Mucosa of descending colon (tissue), 3 donors: Measurements from ENCODE around the gene DPP8. TPM values are rescaled to one million over a fixed set of nuclear protein-coding genes. Genes with fewer than 3 reads are reported as not detected.
A peak's percentile ranks its signal among the peaks of the same experiment; 100 is the strongest.

Experiments used
- ATAC-seq: fragments of 200-7000 bp; cut with Tn5 transposase; one replicate; pipeline ENCODE4 v1.9.1; 2020; ENCODE audit warnings: mild to moderate bottlenecking, moderate library complexity
- DNase-seq, 3 donors: peaks; one replicate each; pipeline ENCODE4 v3.0.0-alpha.2; 2020
- H3K36me3 ChIP-seq: fragments of 200-600 bp; one replicate; pipeline ENCODE4 v1.8.0; 2021; ENCODE audit warnings: low read depth, mild to moderate bottlenecking
- H3K4me1 ChIP-seq: fragments of 200-600 bp; one replicate; pipeline ENCODE4 v1.8.0; 2021; ENCODE audit warnings: low read depth, mild to moderate bottlenecking
- H3K4me3 ChIP-seq: fragments of 200-600 bp; one replicate; pipeline ENCODE4 v1.8.0; 2021; ENCODE audit warnings: mild to moderate bottlenecking
- H3K9me3 ChIP-seq: fragments of 200-600 bp; one replicate; pipeline ENCODE4 v1.8.0; 2021; ENCODE audit warnings: mild to moderate bottlenecking
- CTCF ChIP-seq: fragments of 200-600 bp; IDR thresholded peaks from one replicate; pipeline ENCODE4 v1.8.0; 2022; ENCODE audit warnings: antibody characterized with exemption, mild to moderate bottlenecking
- intact Hi-C, 2 donors: fragments of 100-400 bp; cut with DNase I in 1 of 2; cut with micrococcal nuclease in 1 of 2; formaldehyde crosslinking; loops; one replicate each; pipeline versions ENCODE4 v1.11.0 to v1.11.1; 2022; cut with DNase I, micrococcal nuclease
- total RNA-seq, 3 donors: library from RNA; stranded (reverse); fragmentation: NEBNext Ultra II Directional in 2 of 3; extraction: Animal tissue kit (Norgen Biotek cat#: 25700) in 2 of 3; gene quantifications; one replicate each; pipeline versions ENCODE4 v1.2.1 to v1.2.4, GENCODE V29; 2021 to 2023
- donor health status: DM: no; HTN: no; CAD: no; lungs with moderate emphysema.
- donor health status: DM: no; HTN: no; CAD: no.
- donor health status: DM: no; HTN: yes; CAD: no.

Gene DPP8
- total RNA-seq, 3 donors from 2014 or later = 35.6 to 40.6 (median 35.8) TPM

GRCh38 chr15:65416845-65417416, 100.6 kb downstream of the DPP8 start:
- ATAC-seq (peak; percentile 20), DNase-seq (no peak)
- Histone ChIP-seq H3K4me1 (peaks cover 10% of the 10 kb centered on the region), H3K4me3 (no peak overlapping the region), H3K36me3 (no peaks in the 10 kb centered on the region), H3K9me3 (no peaks in the 10 kb centered on the region)
- intact Hi-C loops = no loop called here
- no peak for TF ChIP-seq CTCF

- Histone ChIP-seq H3K36me3 (no peaks in the 10 kb centered on the region), H3K9me3 (no peaks in the 10 kb centered on the region), H3K4me1 (no peaks in the 10 kb centered on the region), H3K4me3 (no peak overlapping the region)
- DNase-seq (no peak), ATAC-seq (peak; percentile 52)
- TF ChIP-seq CTCF = no peak
- intact Hi-C loops = no loop called here
Measured at GRCh38 chr15:65414841-65415621, 102.5 kb downstream of the DPP8 start.

- no peak for ATAC-seq
- DNase-seq = no peak
- Histone ChIP-seq H3K4me3 (no peak overlapping the region), H3K36me3 (no peaks in the 10 kb centered on the region), H3K9me3 (no peaks in the 10 kb centered on the region), H3K4me1 (no peaks in the 10 kb centered on the region)
- intact Hi-C loops = no loop called here
- no peak for TF ChIP-seq CTCF
Measured at GRCh38 chr15:65413760-65414144, 103.7 kb downstream of the DPP8 start.

GRCh38 chr15:65413051-65413759, 104.3 kb downstream of the DPP8 start:
- Histone ChIP-seq H3K36me3 (no peaks in the 10 kb centered on the region), H3K4me3 (no peak overlapping the region), H3K4me1 (no peaks in the 10 kb centered on the region), H3K9me3 (no peaks in the 10 kb centered on the region)
- ATAC-seq = no peak
- DNase-seq = no peak
- no peak for TF ChIP-seq CTCF
- intact Hi-C loops = no loop called here

GRCh38 chr15:65412556-65412955, 104.9 kb downstream of the DPP8 start:
- no peak overlapping the region for H3K4me3 ChIP-seq
- intact Hi-C loops = no loop called here
- TF ChIP-seq CTCF = no peak
- H3K4me1 ChIP-seq = no peaks in the 10 kb centered on the region
- ATAC-seq = no peak
- no peaks in the 10 kb centered on the region for H3K36me3 ChIP-seq
- DNase-seq = no peak
- no peaks in the 10 kb centered on the region for H3K9me3 ChIP-seq
